ENCODE data around the gene DHX16.

DNA sequence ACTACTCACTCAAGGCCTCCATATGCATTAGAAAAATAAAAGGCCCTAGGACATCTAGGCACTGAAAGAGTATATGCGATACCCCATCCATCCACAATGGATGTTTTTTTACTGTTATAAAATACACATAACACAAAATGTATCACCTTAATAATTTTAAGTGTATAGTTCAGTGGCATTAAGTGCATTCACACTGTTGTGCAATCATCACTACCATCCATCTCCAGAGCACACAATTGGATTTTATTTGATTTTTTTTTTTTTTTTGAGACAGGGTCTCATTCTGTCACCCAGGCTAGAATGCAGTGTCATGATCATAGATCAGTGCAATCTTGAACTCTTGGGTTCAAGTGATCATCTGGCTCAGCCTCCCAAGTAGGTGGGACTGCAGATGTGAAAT, 41.5 kb upstream of the DHX16 start:
- TF ChIP-seq, protein P1, sequence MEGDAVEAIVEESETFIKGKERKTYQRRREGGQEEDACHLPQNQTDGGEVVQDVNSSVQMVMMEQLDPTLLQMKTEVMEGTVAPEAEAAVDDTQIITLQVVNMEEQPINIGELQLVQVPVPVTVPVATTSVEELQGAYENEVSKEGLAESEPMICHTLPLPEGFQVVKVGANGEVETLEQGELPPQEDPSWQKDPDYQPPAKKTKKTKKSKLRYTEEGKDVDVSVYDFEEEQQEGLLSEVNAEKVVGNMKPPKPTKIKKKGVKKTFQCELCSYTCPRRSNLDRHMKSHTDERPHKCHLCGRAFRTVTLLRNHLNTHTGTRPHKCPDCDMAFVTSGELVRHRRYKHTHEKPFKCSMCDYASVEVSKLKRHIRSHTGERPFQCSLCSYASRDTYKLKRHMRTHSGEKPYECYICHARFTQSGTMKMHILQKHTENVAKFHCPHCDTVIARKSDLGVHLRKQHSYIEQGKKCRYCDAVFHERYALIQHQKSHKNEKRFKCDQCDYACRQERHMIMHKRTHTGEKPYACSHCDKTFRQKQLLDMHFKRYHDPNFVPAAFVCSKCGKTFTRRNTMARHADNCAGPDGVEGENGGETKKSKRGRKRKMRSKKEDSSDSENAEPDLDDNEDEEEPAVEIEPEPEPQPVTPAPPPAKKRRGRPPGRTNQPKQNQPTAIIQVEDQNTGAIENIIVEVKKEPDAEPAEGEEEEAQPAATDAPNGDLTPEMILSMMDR (IDR thresholded peaks at IDR 0.05): no peak
- TF ChIP-seq EZH2 (IDR thresholded peaks at IDR 0.05; ENCODE audit: borderline replicate concordance, insufficient read depth, low read depth, low read length, poor library complexity, severe bottlenecking): no peak
